GM12891 (cell line): ENCODE measurements around the gene SCAMP4.

Experiments
- POU2F2 ChIP-seq: IDR thresholded peaks from 2 replicates; pipeline ENCODE4 v1.6.1; 2011; ENCODE audit warnings: low read depth, mild to moderate bottlenecking, control low read depth, low read length, moderate library complexity
- TAF1 ChIP-seq: IDR thresholded peaks from 2 replicates; pipeline ENCODE4 v1.6.1; 2011; ENCODE audit warnings: low read depth, low read length, control low read depth

DNA sequence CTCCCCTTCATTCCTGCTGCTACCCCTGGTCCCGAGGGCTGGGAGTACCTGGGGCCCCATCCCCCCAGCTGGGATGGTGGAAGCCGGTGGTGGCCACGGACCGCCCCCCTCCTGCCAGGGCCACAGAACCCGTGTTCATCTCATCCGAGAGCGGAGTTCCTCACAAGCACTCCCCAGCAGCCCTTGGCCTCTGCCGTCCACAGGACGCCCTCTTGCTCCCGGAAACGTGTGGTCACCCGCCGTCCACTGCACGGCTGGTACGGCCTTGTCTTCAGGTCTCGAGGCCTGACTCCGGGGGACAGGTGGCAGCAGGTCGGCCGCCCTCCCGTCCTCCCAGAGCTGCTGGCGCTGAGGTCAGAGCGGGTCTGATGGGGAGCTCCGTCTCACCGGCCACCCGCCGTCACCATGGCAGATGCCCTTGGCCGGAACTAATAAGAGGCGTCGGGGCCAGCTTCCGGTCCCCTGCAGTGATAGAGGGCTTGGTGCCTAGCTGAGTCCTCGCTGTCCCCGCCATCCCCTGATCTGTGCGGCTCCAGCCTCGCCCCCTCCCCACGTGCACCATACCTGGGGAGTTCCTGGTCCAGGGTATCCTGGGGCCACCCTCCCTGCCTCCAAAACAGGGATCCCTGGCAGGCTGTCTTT, 19.2 kb downstream of the SCAMP4 start:
- TF ChIP-seq TAF1 (no peak), POU2F2 (no peak)
